HPDE6-E6E7 (cell line): ENCODE measurements around the gene POLG.

Experiments
- DNase-seq: peaks from one replicate; pipeline ENCODE4 v3.0.0; 2011; ENCODE audit warnings: missing footprints; ENCODE audit errors: extremely low spot score

Gene POLG

GRCh38 chr15:89356634-89357298 lies 22.1 kb upstream of the POLG start:
- DNase-seq = no peak

- no peak for DNase-seq
Measured at GRCh38 chr15:89353991-89354390, 19.4 kb upstream of the POLG start.

- no peak for DNase-seq
Measured at GRCh38 chr15:89352476-89352875, 17.9 kb upstream of the POLG start.

- peak; percentile 40 for DNase-seq
Measured at GRCh38 chr15:89349206-89349558, 14.6 kb upstream of the POLG start.

- DNase-seq = no peak
Measured at GRCh38 chr15:89346516-89347231, 12.1 kb upstream of the POLG start.

GRCh38 chr15:89345248-89345647 lies 10.6 kb upstream of the POLG start:
- no peak for DNase-seq

- no peak for DNase-seq
Measured at GRCh38 chr15:89342840-89343239, 8.2 kb upstream of the POLG start.

GRCh38 chr15:89341316-89342005 lies 6.8 kb upstream of the POLG start:
- no peak for DNase-seq

- no peak for DNase-seq
Measured at GRCh38 chr15:89340573-89340972, 5.9 kb upstream of the POLG start.

GRCh38 chr15:89338036-89338435 lies 3.4 kb upstream of the POLG start:
- no peak for DNase-seq

GRCh38 chr15:89335298-89336041 lies 846 bp upstream of the POLG start:
- DNase-seq = no peak

- DNase-seq = no peak
Measured at GRCh38 chr15:89333959-89334509, 590 bp downstream of the POLG start.

GRCh38 chr15:89333011-89333860 lies 1.4 kb downstream of the POLG start:
- DNase-seq = no peak

GRCh38 chr15:89332446-89332845 lies 2.2 kb downstream of the POLG start:
- no peak for DNase-seq

- DNase-seq = no peak
Measured at GRCh38 chr15:89330881-89331595, 3.6 kb downstream of the POLG start.

GRCh38 chr15:89330119-89330518 lies 4.5 kb downstream of the POLG start:
- no peak for DNase-seq

- no peak for DNase-seq
Measured at GRCh38 chr15:89329329-89330084, 5.1 kb downstream of the POLG start.

- DNase-seq = no peak
Measured at GRCh38 chr15:89328398-89329254, 6.0 kb downstream of the POLG start.

GRCh38 chr15:89327113-89327512 lies 7.5 kb downstream of the POLG start:
- no peak for DNase-seq
